Ecto neural progenitor cell (in vitro differentiated cells): ENCODE data around the gene NQO2.
"Not testable (repeated sequence)": the region's sequence is repeated elsewhere in the genome, so short reads cannot be mapped to it uniquely, and the experiment has no call there.

ENCODE experiments used
- DNase-seq: peaks from one replicate; pipeline ENCODE4 v3.0.0-alpha.2; 2018; ENCODE audit warnings: low spot score

NQO2 gene

GRCh38 chr6:3037638-3038365, 38.1 kb downstream of the NQO2 start:
- no peak for DNase-seq

DNA sequence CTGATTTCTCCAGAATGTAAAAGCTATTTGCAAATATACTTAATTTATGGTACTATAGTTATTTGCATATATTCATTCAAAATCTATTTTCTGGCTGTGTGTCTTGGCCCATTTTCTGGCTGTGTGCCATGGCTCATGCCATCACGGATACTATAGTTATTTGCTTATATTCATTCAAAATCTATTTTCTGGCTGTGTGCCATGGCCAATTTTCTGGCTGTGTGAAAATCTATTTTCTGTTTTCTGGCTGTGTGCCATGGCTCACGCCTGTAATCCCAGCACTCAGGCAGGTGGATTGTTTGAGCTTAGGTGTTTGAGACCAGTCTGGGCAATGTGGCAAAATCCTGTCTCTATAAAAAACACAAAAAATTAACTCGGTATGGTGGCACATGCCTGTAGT, 39.7 kb downstream of the NQO2 start:
- DNase-seq, result no peak

DNA sequence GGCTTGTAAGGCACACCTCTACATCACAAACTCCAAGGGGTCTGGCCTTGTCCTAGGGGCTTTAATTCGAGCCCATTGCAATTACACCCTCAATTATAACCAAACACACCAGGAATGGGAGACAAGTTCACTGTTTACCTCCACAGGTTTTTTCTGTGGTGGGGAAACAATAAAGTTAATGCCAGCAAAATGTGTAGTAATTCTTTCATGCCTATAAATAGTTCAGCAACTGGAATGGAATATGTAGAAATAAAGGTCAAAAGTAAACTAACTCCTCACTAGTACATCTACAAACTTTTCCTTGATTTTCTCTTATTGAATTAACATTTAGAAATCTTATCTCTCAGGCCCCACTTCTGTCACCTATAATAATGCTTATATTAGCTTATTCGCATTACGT, 41.5 kb downstream of the NQO2 start:
- no peak for DNase-seq

- DNase-seq, result no peak
Measured at GRCh38 chr6:3041606-3042005, 41.9 kb downstream of the NQO2 start.

GRCh38 chr6:3045369-3045768, 45.7 kb downstream of the NQO2 start:
- no peak for DNase-seq

GRCh38 chr6:3045777-3046176, 46.1 kb downstream of the NQO2 start:
- DNase-seq, result no peak

DNA sequence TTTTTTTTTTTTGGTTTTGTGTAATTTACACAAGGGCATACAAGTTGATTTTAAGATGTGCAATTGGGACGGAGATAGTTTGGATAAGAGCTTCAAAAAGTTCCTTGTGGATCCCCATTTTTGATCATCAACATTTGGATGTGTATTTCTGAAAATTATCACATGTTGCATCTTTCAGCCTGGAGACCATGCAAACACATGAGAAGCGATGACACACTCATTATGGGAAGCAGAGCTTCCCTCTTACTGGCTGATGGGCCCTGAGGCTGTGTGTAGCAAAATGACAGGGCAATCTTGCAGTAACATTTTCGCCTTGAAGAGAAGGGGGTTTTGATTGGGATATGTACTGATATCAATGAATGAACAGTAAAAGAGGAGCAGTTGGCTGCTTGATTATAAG, 46.6 kb downstream of the NQO2 start:
- no peak for DNase-seq

DNA sequence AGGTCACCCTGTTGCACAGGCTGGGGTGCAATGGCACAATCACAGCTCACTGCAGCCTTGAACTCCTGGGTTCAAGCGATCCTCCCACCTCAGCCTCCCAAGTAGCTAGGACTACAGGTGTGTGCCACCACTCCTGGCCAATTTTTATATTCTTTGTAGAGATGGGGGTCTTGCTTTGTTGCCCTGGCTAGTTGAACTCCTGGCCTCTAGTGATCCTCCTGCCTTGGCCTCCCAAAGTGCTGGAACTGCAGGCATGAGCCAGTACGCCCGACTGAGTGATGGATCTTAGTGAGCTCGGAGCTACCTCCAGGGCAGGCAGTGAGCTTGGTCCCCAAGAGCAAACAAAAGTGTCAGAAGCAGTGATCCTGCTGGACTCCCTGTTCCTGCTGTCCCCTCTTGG, 48.3 kb downstream of the NQO2 start:
- not testable (repeated sequence) for DNase-seq

DNA sequence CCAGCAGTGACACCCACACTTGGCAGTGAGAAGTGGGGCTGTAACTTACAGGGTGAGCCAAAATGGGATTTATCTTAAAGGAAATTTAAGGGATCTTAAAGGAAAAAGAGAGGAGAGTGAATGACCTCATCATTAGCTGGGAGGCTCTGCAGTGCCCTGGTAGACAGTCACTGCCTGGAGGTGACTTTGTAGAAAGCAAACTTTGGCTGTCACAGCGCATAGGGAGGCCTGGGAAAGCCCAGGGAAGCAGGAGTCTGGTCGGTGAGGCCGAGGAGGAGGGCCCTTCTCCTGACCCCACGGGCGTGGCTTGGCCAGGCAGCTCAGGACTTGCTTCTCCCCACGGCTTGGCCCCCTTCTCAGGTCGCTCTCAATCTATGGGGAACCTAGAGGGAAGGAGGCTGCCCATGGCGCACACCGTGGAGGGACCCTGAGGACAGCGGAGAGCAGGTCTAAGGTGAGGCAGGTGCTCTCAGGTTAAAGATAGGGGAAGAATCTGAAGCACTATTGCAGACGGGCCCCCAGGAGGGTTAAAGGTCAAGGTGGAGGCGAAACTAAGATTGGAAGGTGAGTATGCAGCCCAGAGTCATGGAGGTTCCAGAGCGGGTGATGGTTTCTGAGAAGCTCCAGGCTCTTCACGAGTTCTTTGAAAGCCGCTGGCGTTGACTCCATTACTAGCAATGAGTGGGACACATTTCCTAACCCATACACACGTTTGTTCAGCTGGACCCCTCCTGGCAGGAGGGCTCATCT, 53.0 kb downstream of the NQO2 start:
- DNase-seq, result no peak

DNA sequence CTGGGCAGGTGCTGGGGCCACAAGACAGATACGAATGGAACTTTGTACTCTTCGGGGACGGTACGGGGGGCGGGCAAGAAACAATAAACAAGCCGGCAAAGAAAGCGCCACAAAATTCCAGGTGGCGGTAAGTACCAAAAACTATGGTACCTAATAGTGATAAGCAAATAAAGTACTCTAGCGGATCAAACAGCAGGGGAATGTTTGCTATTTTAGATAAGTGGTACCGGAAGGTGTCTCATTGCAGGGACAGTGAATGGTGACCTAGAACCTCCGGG, 53.5 kb downstream of the NQO2 start:
- DNase-seq, result no peak

- not testable (repeated sequence) for DNase-seq
Measured at GRCh38 chr6:3054229-3055157, 54.8 kb downstream of the NQO2 start.

GRCh38 chr6:3055158-3055499, 55.4 kb downstream of the NQO2 start:
- not testable (repeated sequence) for DNase-seq

DNA sequence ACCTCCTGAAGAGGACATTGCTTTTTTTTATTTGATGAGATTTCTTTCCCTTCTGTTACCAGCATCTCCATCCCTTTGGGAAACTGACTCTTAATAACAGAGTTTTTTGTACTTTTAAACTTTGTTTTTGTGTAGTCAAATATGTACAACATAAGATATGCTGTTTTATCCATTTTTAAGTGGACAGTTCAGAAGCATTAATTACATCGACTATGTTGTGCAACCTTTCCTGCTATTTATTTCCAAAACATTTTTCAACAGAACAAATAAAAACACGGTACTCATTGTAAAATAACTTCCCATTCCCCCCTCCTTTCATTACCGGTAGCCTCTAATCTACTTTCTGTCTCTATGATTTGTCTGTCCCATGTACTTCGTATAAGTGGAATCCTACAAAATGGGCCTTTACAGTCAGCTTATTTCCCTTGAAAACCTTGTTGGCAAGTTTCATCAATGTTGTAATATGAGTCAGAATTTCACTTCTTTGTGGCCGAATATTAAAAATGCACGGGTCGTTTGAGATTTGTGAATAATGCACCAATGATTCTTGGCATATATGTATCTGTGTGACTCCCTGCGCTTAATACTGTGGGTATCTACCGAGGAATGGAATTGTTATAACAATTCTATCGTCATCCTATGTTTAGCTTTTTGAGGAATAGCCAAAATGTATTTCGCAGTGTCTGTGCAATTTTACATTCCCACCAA, 57.5 kb downstream of the NQO2 start:
- no peak for DNase-seq

GRCh38 chr6:3058957-3059356, 59.3 kb downstream of the NQO2 start:
- DNase-seq, result no peak

GRCh38 chr6:3060092-3060491, 60.4 kb downstream of the NQO2 start:
- DNase-seq, result not testable (repeated sequence)

- no peak for DNase-seq
Measured at GRCh38 chr6:3061501-3061941, 61.8 kb downstream of the NQO2 start.

DNA sequence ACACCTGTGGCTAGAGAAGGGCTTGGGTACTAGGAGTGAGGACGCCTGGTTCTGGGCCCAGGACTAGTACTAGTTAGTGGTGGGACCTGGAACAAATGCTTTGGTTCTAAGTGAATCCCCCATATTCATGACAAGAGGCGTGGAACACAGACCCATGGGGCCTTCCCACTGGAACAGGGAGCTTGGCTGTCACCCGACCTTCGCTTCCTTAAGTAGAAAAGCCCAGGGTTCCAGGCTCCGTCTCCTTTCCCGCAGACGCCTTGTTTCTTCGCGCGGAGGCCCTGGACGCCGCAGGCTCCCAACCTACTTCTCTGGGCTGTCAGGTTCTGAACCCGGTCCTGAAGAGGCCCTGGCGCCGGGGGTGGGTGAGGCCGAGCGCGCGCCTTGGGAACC, 63.6 kb downstream of the NQO2 start:
- not testable (repeated sequence) for DNase-seq

GRCh38 chr6:3063733-3064700, 64.3 kb downstream of the NQO2 start:
- peak; percentile 87 for DNase-seq

DNA sequence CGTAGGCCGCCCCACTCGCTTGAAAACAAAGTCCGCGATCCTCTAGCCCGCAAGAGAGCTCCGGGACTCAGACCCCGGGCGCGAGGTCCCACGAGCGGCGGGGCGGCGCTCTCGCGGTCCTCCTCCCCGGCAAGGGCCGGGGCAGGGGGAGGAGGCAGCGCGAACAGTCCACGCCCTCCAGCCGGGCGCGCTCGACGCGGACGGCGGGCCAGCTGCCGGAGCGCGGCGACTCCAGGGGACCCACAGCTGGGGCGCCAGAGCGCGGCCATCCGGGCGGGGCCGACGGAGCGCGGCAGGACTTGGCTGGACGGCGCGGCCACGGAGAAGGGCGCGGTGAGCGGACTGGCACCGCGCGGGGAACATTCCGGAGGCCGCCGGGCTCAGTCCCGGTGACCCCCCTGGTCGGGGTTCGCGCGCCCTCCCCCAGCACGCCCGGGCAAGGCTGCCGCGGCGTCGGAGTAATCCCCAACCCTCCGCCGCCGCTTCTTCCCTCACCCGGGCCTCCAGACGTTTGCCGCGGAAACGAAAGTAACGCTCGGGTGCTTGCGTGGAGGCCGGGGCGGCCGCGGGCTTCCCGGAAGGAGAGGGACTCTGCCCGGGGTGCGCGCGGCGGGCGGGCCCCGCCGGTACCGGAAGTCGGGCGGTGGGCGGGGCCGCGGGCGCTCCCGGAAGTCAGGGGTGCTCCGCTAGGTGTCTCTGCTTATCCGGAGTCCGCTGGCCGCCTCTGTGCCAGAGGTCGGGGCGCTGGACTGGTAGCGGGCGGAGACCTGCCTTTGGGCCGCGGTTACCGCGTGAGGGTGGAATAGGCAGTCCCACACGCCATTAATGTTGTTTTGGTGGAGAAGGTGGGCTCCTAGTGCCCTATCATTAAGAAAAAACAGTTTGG, 68.9 kb downstream of the NQO2 start, which contains the start of gene RIPK1:
TSS of gene RIPK1 (plus strand) at position 166 of the 886 bp plus-strand sequence. CDS start 8,330 bp downstream, outside the sequence.
- DNase-seq, result peak; percentile 90
